Measurements from ENCODE around the gene IVNS1ABP. TPM values are rescaled to one million over a fixed set of nuclear protein-coding genes. Genes with fewer than 3 reads are reported as not detected.
A peak's percentile ranks its signal among the peaks of the same experiment; 100 is the strongest.

Gene IVNS1ABP
- total and polyA plus RNA-seq, 10 of the 15 experiments (the other 5 are each of a cell fraction or from before 2014, with no cell fraction given), result 19.2 to 154 (median 43.9) TPM

- no peak for TF ChIP-seq NFYA (IDR thresholded peaks at IDR 0.05; ENCODE audit: borderline replicate concordance, low read depth, low read length)
- TF ChIP-seq SIN3A (IDR thresholded peaks at IDR 0.05; ENCODE audit: low read depth, low read length), result peak; percentile 79; the same call in 1 of the 2 replicates
- no peak for TF ChIP-seq CUX1 (IDR thresholded peaks at IDR 0.05; ENCODE audit: insufficient replicate concordance, low read depth, low read length)
- no peak for TF ChIP-seq ETV6 (conservative IDR thresholded peaks at IDR 0.05 in 1 of 2, IDR thresholded peaks at IDR 0.05 in 1 of 2; ENCODE audit: borderline replicate concordance in 1 of 2, low read depth in 1 of 2)
- no peak for TF ChIP-seq CEBPB (IDR thresholded peaks at IDR 0.05; ENCODE audit: borderline replicate concordance in 1 of 2, low read depth in 2 of 2, low read length in 2 of 2)
- no peak for TF ChIP-seq RCOR1 (conservative IDR thresholded peaks at IDR 0.05; ENCODE audit: low read depth, low read length)
- no peak for TF ChIP-seq MYC (IDR thresholded peaks at IDR 0.05; ENCODE audit: insufficient read depth, insufficient read length, insufficient replicate concordance, low read length, severe bottlenecking)
- no peak for TF ChIP-seq CHD4 (IDR thresholded peaks at IDR 0.05)
- peak; percentile 89 for TF ChIP-seq NR2C1 (IDR thresholded peaks at IDR 0.05)
- TF ChIP-seq BCL11A (IDR thresholded peaks at IDR 0.05; ENCODE audit: low read depth, low read length), result no peak
- TF ChIP-seq BCLAF1 (IDR thresholded peaks at IDR 0.05), result no peak
- no peak for TF ChIP-seq NFIC (IDR thresholded peaks at IDR 0.05; ENCODE audit: low read depth, low read length)
- no peak for TF ChIP-seq E4F1 (IDR thresholded peaks at IDR 0.05; ENCODE audit: borderline replicate concordance, partially characterized antibody)
- TF ChIP-seq IRF3 (IDR thresholded peaks at IDR 0.05), result 0 out of 2 replicates have a peak, but pooled peaks have one; percentile 52
- TF ChIP-seq MXI1 (IDR thresholded peaks at IDR 0.05; ENCODE audit: low read depth, low read length), result peak; percentile 83
- peak; percentile 45 for TF ChIP-seq SMARCA5 (IDR thresholded peaks at IDR 0.05)
Measured at GRCh38 chr1:185317034-185317885, at the start of gene IVNS1ABP (continued).

Measured in GM12878 (cell line).